ENCODE measurements around the gene SLC25A12. TPM values are rescaled to one million over a fixed set of nuclear protein-coding genes. Genes with fewer than 3 reads are reported as not detected.

The SLC25A12 gene
- total and polyA plus RNA-seq, 2 of the 13 experiments (the other 11 are each of a cell fraction or from before 2014, with no cell fraction given), result 8.1 to 15.9 TPM

GRCh38 chr2:171893824-171894611 lies at the start of gene SLC25A12 (continued):
- TF ChIP-seq PATZ1 (CRISPR knock-in tag; IDR thresholded peaks at IDR 0.05), result peak; percentile 36
- TF ChIP-seq ZNF232 (CRISPR knock-in tag; IDR thresholded peaks at IDR 0.05; ENCODE audit: borderline replicate concordance), result no peak
- TF ChIP-seq KDM5B (CRISPR knock-in tag; IDR thresholded peaks at IDR 0.05; ENCODE audit: borderline replicate concordance), result peak; percentile 40; the same call in 1 of the 2 replicates
- peak; percentile 58; the same call in 1 of the 2 replicates for TF ChIP-seq BORCS8-MEF2B (CRISPR knock-in tag; IDR thresholded peaks at IDR 0.05)
- TF ChIP-seq, protein P1, sequence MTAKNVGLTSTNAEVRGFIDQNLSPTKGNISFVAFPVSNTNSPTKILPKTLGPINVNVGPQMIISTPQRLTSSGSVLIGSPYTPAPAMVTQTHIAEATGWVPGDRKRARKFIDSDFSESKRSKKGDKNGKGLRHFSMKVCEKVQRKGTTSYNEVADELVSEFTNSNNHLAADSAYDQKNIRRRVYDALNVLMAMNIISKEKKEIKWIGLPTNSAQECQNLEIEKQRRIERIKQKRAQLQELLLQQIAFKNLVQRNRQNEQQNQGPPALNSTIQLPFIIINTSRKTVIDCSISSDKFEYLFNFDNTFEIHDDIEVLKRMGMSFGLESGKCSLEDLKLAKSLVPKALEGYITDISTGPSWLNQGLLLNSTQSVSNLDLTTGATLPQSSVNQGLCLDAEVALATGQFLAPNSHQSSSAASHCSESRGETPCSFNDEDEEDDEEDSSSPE (CRISPR knock-in tag; IDR thresholded peaks at IDR 0.05), result no peak; the same call in none of the 2 replicates
- TF ChIP-seq, protein P2, sequence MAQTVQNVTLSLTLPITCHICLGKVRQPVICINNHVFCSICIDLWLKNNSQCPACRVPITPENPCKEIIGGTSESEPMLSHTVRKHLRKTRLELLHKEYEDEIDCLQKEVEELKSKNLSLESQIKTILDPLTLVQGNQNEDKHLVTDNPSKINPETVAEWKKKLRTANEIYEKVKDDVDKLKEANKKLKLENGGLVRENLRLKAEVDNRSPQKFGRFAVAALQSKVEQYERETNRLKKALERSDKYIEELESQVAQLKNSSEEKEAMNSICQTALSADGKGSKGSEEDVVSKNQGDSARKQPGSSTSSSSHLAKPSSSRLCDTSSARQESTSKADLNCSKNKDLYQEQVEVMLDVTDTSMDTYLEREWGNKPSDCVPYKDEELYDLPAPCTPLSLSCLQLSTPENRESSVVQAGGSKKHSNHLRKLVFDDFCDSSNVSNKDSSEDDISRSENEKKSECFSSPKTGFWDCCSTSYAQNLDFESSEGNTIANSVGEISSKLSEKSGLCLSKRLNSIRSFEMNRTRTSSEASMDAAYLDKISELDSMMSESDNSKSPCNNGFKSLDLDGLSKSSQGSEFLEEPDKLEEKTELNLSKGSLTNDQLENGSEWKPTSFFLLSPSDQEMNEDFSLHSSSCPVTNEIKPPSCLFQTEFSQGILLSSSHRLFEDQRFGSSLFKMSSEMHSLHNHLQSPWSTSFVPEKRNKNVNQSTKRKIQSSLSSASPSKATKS (CRISPR knock-in tag; IDR thresholded peaks at IDR 0.05), result no peak
- no peak for TF ChIP-seq IRF2 (CRISPR knock-in tag; IDR thresholded peaks at IDR 0.05)
- TF ChIP-seq SPEN (CRISPR knock-in tag; IDR thresholded peaks at IDR 0.05; ENCODE audit: low read depth), result peak; percentile 65
- TF ChIP-seq SKI (IDR thresholded peaks at IDR 0.05; ENCODE audit: partially characterized antibody), result peak; percentile 51
- no peak; the same call in 1 of the 2 replicates for TF ChIP-seq FOSL2 (CRISPR knock-in tag; IDR thresholded peaks at IDR 0.05)
- TF ChIP-seq KLF16 (CRISPR knock-in tag; IDR thresholded peaks at IDR 0.05), result peak in 1 of 2 experiments; percentile 69; a peak in 1 of 4 replicates
- no peak for TF ChIP-seq SOX6 (IDR thresholded peaks at IDR 0.05)
- no peak for TF ChIP-seq SOX6 (CRISPR knock-in tag; IDR thresholded peaks at IDR 0.05)
- TF ChIP-seq ZBTB3 (CRISPR knock-in tag; IDR thresholded peaks at IDR 0.05; ENCODE audit: borderline replicate concordance, low read depth), result 0 out of 2 replicates have a peak, but pooled peaks have one; percentile 65
- TF ChIP-seq TGIF2 (CRISPR knock-in tag; IDR thresholded peaks at IDR 0.05), result peak; percentile 46; the same call in 1 of the 2 replicates
- TF ChIP-seq ZNF598 (CRISPR knock-in tag; IDR thresholded peaks at IDR 0.05; ENCODE audit: borderline replicate concordance), result peak; percentile 88; the same call in 1 of the 2 replicates
- TF ChIP-seq PHF8 (CRISPR knock-in tag; IDR thresholded peaks at IDR 0.05), result peak; percentile 92
- no peak; the same call in 1 of the 2 replicates for TF ChIP-seq SMC3 (IDR thresholded peaks at IDR 0.05; ENCODE audit: low read length)
- TF ChIP-seq MLX (CRISPR knock-in tag; IDR thresholded peaks at IDR 0.05), result no peak
- TF ChIP-seq AHR (CRISPR knock-in tag; IDR thresholded peaks at IDR 0.05), result no peak
